Activated T-helper 1 cell treated with anti-CD3 and anti-CD28 coated beads, Interleukin-2, amount 50 U/mL, for 16 hours (primary cell): ENCODE data around the gene CELF5.
"Not testable (repeated sequence)": the region's sequence is repeated elsewhere in the genome, so short reads cannot be mapped to it uniquely, and the experiment has no call there.

Experiments used
- DNase-seq, 2 donors: peaks; one replicate each; pipeline ENCODE4 v3.0.0-alpha.2; 2020; ENCODE audit warnings: low read depth in 1 of 2, low spot score in 1 of 2

The CELF5 gene

DNA sequence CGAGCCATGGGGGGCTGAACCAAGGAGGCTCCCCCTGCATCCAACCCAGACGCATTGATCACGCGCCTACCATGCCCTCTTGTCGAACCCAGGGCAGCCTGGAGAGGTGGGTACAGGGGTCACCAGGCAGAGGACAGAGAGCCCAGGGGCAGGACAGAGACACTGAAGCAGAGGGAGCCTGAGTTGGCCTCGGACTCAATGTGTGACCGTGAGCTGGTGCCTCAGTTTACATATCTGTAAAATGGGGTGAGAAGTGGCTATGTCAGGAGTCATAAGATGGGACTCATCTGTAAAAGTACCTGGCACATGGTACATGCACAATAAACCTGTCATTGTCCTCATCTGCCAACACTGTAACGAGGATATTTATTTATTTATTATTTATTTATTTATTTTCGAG, 117.8 kb downstream of the CELF5 start:
- DNase-seq: no peak

GRCh38 chr19:3342962-3343361, 118.5 kb downstream of the CELF5 start:
- DNase-seq: not testable (repeated sequence)

DNA sequence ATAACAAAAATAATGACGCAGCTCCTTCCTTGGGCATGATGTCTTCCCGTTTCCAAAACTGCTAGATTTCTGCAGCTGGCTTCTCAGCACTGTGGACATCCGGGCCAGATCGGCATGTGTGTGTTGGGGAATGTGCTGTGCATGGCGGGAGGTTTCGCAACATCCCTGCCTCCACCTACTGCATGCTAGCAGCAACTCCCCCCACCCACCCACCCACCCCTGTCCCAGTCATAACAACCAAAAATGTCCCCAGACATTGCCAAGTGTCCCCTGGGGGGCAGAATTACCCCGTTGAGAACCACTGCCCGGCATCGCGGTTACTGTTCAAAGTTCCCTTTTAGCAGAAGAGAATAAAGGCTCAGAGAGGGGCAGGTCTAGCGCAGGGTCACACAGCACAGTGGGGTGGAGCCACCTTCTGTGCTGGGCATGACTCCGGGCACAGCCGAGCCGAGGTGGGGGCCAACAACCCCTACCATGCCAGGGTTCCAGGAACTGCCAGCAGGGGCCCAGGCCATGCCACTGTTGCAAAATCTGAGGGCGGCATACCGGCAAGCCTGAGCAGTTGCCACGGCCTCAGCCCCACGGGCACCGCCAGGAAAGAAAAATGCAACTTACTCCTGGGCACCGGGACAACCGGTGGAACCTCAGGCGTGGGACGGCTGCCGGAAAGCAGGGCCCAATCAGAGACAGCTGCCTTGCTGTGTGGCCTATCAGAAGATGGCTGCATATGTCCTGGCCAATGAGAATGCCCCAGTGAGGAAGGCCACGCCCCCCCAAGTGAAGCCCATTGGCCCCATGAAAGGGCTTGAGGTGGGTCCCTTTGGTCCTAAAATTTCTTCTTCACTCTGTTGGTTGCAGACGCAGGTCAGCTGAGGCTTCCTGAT, 119.4 kb downstream of the CELF5 start:
- DNase-seq: no peak

GRCh38 chr19:3344608-3345598, 120.4 kb downstream of the CELF5 start:
- no peak for DNase-seq

DNA sequence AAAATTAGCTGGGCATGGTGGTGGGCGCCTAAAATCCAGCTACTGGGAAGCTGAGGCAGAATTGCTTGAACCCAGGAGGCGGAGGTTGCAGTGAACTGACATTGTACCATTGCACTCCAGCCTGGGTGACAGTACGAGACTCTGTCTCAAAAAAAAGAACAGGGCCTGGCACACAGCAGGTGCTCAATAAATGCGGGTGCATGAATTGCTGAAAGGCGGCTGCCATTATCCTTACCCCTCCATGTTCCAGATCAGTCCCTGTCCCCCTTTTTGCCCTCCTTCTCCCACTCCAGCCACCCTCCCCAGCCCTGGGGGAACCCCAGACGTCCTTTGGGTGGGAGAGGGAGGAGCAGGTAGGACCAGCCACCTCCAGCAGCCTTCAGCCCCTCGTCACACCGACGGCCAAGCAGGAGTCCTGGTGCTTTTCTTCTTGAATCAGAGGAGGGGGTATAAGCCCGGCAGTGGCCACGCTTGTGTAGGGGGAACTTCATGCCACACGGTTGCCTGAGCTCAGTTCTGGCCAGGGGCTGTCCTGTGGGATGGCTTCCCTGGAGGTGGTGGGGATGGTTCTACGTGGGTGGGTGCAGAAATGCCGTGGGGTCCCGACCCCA, 121.5 kb downstream of the CELF5 start:
- DNase-seq: no peak
